GM13976 (cell line): Measurements from ENCODE around the gene KCNH1.

Experiments
- DNase-seq: peaks from one replicate; pipeline ENCODE4 v3.0.0; 2012; ENCODE audit warnings: low spot score
- CTCF ChIP-seq: IDR thresholded peaks from 2 replicates; pipeline ENCODE4 v1.5.1; 2012; ENCODE audit warnings: borderline replicate concordance, mild to moderate bottlenecking; ENCODE audit not compliant: insufficient read depth; ENCODE audit errors: extremely low read depth, missing control alignments, control extremely low read depth
- in situ Hi-C: fragments of 300-500 bp; cut with MboI; formaldehyde crosslinking; loops from one replicate; pipeline ENCODE4 v1.12.0; 2022; ENCODE audit warnings: low sequenced_read_pairs, mixed read lengths, inconsistent platforms; ENCODE audit not compliant: unreplicated experiment

KCNH1 gene

GRCh38 chr1:210709701-210710100, 424.2 kb downstream of the KCNH1 start:
- no peak for TF ChIP-seq CTCF
- no peak for DNase-seq
- in situ Hi-C loops = no loop called here

- DNase-seq = no peak
- no peak for TF ChIP-seq CTCF
- in situ Hi-C loops = no loop called here
These were observed 426.4 kb downstream of the KCNH1 start for GRCh38 chr1:210707300-210708240.

DNA sequence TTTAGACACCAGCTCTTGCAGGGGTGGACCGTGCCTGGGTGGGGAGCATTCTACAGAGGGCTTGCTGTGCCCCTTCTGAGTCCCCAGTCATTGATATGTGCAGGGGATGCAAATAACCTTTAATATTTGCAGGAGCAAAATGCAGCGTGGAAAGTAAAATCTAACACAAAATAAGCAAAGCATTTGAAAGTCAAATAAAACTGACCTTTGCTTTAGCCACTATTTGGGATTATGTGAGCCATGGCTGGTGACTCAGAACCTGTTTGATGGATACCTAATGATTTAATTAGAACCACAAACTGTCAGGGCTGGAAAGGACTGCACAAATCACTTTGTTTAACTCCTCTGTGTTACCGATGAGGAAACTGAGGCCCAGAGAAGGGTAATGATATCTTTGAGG, 427.7 kb downstream of the KCNH1 start:
- in situ Hi-C loops = no loop called here
- no peak for TF ChIP-seq CTCF
- DNase-seq = no peak

DNA sequence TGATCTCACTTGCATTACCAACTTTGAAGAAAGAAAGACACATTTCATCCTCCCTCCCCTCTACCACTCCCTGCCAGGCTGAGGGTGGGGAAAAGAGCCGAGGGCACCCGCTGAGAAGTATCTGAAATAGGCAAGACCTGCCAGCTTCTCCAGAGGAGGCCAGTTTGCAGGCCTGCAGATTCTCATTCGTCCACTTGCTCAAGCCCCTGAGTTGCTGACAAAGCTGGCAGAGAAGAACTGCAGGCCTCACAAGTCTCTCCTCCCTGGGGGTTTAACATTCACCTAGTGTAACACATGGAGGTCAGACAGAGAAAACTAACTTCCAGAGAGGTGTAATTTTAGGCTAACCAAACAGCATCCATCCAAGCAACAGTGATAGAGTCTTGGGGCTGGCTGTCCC, 428.9 kb downstream of the KCNH1 start:
- in situ Hi-C loops = no loop called here
- DNase-seq = no peak
- no peak for TF ChIP-seq CTCF

DNA sequence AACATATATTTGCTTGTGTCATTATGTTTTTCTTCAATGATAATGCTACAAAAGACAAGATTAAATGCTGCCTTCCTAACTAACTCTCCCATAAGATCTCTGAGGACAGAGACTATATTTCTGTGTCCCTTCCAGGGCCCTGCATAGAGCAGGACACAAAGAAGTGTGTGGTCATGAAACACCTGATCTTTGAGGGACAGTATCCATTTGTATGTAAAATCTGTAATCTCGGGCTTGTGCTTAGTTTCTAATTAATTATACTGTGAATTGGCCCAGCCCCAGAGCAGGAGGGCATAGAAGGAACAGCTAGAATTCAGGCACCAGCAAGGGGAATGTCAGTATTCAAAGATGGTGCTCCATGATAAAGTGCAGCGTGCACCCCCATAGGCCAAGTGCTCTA, 430.4 kb downstream of the KCNH1 start:
- in situ Hi-C loops = no loop called here
- no peak for TF ChIP-seq CTCF
- no peak for DNase-seq

DNA sequence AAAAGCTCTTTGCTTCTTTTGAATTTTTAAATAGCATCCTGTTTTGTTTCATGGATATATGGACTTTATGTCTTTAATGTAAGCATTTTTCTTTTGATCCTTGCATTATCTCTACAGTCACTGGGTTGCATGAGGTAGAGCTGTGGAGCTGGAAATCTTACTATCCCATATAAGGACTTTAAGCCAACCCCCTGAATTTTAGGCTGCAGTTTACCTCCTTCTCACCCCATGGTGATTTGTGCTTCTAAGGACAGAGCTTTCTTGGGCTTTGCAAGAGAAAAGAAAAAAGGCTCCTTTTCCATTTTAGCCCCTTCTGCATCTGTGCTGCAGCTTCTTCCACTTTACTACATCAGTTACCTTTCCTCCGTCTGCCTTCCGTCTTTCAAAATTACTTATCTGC, 431.4 kb downstream of the KCNH1 start:
- no peak for DNase-seq
- TF ChIP-seq CTCF = no peak
- in situ Hi-C loops = no loop called here
